Kidney glomerular epithelial cell (primary cell): ENCODE data around the gene PLK5.
"Not testable (repeated sequence)": the region's sequence is repeated elsewhere in the genome, so short reads cannot be mapped to it uniquely, and the experiment has no call there.

ENCODE experiments used
- DNase-seq: peaks from one replicate; lab custom pipeline; 2025; lab: John Stamatoyannopoulos, UW

PLK5 gene, protein sequence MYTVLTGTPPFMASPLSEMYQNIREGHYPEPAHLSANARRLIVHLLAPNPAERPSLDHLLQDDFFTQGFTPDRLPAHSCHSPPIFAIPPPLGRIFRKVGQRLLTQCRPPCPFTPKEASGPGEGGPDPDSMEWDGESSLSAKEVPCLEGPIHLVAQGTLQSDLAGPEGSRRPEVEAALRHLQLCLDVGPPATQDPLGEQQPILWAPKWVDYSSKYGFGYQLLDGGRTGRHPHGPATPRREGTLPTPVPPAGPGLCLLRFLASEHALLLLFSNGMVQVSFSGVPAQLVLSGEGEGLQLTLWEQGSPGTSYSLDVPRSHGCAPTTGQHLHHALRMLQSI

GRCh38 chr19:1523412-1524286, at the start of gene PLK5:
Gene PLK5 (plus strand): TSS chr19:1524077. CDS start chr19:1526997, 2,920 bp downstream.
- DNase-seq, result no peak

GRCh38 chr19:1474765-1475351, 49.0 kb upstream of the PLK5 start:
- no peak for DNase-seq

- no peak for DNase-seq
Observed at GRCh38 chr19:1475751-1476437, 48.0 kb upstream of the PLK5 start.

DNA sequence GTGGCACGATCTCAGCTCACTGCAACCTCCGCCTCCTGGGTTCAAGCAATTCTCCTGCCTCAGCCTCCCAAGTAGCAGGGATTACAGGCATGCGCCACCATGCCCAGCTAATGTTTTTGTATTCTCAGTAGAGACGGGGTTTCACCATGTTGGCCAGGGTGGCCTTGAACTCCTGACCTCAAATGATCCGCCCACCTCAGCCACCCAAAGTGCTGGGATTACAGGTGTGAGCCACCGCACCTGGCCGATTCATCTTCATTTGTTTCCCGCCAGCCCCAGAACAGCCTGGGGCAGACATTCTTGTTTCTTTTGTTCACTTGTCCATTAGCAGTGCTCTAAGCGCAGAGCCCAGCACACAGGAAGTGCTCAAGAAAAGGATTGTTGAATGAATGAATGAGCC, 46.8 kb upstream of the PLK5 start:
- not testable (repeated sequence) for DNase-seq

DNA sequence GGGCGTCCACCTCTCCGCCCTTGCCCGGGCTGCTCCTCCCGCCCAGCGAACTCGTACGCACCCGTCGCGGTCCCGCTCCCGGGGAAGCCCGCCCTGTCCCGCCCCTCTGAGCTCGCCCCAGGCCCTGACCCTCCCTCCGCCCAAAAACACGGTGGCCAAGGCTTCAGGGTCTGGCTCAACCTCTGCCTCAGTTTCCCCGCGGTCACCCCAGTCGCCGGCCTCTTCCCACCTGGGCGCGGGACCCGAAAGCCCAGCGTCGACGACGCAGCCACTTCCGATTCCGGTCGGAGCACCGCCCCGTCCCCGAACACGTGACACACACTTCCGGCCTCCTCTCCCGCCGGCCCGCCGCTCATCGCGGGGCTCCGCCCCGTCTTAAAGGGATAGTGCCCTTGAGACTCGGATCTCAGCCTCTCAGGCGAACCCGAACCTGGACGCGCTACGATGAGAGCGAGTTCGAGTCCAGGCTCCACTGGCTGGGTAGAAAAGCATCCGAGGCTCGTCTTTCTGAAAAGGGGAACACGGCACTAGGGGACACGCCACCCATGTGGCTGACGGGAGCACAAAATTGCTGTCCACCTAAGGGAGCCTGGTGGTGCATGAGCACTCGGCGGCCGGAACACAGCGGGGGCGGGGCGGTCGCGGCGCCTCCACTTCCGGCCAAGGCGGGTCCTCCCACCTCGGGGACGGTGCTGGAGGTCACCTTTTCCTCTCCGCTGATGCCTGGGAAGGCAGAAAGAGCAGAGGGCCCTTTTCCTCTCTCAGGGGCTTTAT, 44.8 kb upstream of the PLK5 start, which contains the start of gene C19orf25:
Gene C19orf25, minus strand, starts transcription at position 282 of the 774 bp plus-strand sequence. CDS start 312 bp downstream, outside the sequence.
- peak; percentile 80 for DNase-seq

GRCh38 chr19:1481224-1481892, 42.5 kb upstream of the PLK5 start:
- DNase-seq, result no peak

DNA sequence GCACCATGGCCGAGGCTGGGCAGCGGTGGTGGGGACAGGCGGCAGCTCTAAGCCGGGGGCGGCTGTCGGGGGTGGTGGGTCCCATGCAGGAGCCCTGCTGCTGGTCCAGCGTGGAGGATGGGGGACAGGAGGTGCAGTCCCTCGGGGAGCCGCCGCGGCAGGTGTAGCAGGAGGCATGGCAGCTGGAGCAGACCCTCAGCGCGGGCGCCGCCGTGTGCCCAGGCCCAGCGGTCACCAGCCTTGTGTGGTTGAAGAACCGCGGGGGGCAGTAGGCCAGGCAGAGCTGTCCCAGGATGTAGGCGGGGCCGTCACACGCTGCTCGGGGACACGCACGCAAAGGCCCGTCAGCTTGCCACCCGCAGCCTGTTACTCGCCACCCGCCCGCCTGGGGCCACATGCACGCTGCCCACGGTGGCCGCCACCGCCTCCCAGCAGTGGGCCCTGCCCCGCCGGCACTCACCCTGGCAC, 42.0 kb upstream of the PLK5 start:
- DNase-seq, result no peak

DNA sequence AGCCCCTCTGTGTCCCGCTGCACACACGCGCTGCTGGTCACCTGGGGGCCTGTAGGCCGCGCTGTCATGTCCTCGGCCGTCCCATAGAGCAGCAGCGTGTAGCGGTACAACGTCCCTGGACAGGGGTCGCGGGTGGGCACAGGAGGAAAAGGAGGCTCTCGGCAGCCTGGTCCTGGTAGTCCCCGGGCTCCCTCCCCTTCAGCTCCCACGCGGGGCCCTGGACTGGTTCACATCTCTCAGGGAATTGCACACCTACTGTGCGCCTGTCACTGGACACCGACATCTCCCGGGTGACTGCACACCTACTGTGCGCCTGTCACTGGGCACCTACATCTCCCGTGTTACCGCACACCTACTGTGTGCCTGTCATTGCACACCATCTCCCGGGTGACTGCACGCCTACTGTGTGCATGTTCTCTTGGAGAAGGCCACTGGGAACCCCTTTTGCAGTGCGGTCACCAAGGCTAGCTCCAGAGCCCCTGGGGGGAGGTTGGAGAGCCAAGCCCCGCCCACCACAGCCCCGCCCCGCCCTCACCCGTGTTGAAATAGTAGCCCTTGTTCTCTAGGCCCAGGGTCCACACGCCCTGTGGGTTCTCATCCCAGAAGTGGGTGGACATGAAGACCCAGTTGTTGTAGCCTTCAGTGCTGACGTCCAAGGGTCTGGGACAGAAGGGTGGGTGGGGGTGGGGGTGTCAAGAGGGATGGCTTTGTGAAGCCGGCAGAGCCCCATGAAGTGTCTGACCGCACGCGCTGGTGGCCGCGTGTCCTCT, 41.3 kb upstream of the PLK5 start:
- no peak for DNase-seq

DNA sequence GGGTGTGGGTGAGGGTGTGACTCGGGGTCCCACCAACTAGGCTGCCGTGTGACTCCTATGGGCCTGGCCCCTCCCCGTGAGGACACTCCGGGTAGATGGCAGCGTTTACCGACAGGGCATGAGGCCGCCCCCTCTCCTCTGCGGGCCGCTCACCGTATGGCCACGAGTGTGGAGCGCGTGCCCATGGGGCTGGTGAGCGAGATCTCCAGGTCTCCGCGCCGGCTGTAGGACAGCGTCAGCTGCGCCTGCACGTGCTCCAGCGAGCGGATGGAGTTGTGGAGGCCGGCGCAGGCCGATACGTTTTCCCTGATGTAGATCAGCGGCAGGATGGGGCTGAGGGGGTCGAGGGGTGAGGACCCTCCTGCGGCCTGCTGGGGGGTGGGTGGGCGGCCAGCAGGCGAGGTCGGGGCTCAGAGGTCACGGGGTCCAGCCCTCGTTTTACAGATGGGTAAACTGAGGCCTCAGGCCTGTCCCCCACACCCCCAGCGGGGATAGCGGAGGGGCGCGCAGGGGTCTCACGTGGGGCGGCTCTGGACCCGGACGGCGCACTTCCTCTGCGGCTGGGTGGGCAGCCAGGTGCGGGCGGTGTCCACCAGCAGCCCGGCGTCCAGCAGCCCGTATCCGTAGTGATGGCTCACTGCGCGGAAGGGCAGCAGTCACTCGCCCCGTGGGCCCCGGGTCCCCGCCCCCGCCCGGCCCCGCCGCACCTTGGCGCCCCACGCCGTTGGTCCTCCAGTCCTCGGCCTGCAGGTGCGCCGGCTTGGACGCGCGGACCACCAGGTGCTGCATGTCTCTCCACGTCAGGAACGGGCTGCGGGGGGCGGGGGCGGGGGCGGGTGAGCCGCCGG, 40.5 kb upstream of the PLK5 start:
- no peak for DNase-seq

GRCh38 chr19:1483979-1484428, 39.9 kb upstream of the PLK5 start:
- DNase-seq, result no peak

GRCh38 chr19:1486720-1487575, 36.9 kb upstream of the PLK5 start:
- DNase-seq, result no peak

- no peak for DNase-seq
Observed at GRCh38 chr19:1487576-1488281, 36.1 kb upstream of the PLK5 start.

DNA sequence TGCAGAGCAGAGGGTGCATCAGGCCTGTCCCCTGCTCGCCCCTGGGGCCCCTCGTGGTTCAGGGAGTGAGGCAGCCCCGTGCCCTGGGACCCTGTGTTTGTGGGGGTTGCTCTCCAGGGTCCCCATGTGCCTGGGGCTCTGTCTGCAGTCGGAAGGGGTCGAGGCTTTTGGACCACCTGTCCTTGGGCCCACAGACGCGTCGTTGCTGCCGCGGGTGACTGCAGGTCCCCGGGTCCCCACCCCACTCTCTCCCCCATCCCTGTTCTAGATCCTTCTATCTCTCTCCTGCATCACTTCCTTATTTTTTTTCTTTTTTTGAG, 35.6 kb upstream of the PLK5 start:
- DNase-seq, result no peak

DNA sequence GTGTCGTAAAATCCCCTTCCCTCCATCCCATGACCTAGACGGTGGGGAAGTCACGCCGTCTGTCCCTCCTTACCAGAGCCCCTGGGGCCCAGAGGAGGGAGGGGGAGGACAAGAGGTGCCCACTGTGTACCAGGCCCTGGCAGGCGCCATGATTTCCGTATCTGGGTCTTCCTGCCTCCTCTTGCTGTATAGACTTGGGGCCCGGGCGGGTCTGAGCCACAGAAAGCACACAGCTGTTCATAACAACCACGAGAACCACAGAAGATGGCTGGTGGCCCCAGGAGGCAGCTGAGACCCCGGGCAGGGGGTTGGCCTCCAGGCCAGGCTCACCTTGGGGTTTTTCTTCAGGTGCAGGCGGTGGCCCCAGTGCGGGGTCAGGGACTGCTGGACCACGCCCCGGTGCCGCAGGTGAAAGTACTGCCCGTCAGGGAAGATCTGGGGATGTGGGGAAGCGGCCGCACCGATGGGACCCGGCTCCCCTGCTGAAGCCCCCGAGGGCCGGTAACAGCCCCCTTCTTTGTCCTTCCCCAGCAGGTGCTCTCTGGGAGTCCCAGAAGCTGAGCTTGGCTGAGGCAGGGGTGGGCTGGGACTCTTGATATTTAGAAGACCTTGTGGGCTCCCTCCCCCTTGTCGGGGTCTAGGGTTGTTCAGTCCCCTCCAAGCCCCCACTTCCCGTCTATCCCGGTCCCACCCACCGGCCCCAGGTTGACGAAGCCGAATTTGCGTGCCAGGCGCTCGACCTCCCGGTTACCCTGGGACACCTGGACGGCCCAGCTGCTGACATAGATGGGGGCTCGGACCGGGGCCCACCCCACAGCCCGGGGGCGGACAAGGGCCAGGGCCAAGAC, 34.2 kb upstream of the PLK5 start:
- DNase-seq, result no peak

DNA sequence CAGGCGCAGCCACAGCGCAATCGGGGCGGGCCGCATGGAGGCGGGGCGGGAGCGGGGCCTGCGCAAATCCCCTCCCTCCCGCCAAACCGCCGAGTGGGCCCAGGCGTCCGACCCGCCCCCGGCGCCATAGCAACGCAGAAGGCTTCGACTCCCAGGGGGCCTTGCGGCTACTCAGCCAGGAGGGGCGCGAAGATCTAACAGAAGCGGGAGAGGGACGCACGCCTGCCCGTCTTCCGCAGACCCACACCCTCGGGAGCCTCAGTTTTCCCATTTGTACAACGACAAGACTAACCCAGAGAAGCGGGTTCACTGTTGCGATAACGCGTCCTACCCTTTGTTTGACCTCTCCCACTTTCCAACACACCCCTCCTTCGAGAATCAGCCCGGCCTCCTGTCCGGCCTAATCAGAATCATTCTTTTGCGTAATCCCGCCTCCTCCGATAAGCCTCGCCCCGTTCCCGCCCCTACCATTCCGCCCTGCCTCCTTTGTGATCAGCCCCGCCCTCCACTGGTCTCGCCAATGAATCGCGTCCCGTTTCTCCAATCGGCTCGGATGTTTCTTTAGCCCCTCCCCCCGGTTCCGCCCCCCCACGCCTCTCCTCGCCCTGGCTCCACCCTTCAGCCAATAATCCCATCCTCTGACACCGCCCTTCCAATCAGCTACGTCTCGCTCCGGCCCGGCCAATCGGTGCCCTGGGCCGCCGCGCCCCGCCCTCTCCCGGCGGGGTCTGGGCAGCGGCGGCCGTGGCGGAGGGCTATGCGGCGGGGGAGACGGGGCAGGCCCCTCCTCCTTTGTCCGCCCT, 33.4 kb upstream of the PLK5 start, which contains the start of gene PCSK4:
Gene PCSK4, minus strand, starts transcription at position 40 of the 803 bp plus-strand sequence. Its CDS starts 4 bp downstream, at position 36.
- peak; percentile 98 for DNase-seq
